ENCODE data around the gene DENND5A.
"Not testable (repeated sequence)": the region's sequence is repeated elsewhere in the genome, so short reads cannot be mapped to it uniquely, and the experiment has no call there.

Gene DENND5A

DNA sequence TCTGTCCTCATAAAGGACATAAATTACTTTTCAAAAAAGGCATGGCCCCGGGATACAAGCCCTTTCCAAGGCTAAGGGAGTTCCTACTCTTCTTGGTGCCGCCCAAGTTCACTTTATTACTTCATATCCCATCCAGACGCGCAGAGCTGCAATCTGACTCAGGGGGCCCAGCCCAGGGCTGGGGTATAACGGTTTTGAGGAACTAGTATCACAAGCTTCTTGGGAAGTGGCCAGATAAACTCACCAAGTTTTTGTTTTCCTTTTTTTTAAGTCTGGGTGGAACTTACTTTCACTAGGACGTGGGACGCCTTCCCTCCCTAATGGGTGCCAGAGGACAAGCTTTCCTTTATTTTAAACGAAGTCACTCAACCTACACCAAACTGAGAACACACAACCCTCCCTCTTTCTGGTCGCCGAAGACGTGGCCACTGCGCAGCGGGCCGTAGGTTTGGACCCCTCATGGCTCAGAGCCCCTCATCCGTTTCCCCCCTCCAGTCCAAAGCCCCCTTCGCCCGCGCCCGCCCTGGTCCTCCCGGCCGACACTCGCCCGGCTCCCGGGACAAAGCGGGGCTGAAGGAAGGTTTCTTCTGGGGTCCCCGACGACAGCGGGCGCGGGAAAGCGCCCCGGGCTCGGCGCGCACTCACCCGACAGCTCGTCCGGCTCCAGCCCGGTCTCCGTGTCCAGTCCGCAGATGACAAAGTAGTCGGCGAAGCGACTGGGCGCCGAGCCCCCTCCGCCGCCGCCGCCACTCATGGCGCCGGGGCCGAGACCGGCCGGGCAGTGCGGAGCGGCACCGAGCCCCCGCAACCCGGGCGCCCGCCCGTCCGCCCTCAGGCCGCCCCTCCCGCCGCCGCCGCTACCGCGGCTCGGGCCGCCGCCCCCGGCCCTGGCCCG is 587 bp downstream of the DENND5A start:
- FAIRE-seq, result no peak

DNA sequence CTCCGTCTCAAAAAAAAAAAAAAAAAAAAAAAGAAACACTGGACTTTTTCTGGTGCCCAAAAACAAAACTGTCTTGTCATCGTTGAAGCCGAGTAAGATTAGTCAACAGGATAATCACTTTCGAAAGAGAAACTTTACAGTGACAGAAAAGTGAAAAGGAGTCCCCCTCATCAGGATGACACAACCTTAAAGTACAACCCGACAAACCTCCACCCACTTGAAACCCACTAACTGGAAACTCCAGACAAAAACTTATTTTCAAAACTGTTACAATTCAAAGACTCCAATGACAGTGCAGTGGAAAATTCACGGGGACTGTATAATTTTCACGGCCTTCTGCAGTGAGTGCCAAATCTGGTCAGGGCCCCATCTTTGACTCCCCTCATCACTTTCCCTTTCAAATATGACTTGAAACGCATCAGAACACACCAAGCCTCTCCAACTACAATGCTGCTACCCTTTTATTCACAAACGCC is 1.3 kb downstream of the DENND5A start:
- FAIRE-seq, result no peak

DNA sequence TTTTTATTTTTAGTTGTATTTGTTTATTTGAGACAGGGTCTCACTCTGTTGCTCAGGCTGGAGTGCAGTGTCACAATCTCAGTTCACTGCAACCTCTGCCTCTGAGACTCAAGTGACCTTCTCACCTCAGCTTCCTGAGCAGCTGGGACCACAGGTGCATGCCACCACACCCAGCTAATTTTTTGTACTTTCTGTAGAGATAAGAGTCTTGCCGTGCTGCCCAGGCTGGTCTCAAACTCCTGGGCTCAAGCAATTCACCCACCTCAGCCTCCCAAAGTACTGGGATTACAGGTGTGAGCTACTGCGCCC is 4.4 kb downstream of the DENND5A start:
- not testable (repeated sequence) for FAIRE-seq

DNA sequence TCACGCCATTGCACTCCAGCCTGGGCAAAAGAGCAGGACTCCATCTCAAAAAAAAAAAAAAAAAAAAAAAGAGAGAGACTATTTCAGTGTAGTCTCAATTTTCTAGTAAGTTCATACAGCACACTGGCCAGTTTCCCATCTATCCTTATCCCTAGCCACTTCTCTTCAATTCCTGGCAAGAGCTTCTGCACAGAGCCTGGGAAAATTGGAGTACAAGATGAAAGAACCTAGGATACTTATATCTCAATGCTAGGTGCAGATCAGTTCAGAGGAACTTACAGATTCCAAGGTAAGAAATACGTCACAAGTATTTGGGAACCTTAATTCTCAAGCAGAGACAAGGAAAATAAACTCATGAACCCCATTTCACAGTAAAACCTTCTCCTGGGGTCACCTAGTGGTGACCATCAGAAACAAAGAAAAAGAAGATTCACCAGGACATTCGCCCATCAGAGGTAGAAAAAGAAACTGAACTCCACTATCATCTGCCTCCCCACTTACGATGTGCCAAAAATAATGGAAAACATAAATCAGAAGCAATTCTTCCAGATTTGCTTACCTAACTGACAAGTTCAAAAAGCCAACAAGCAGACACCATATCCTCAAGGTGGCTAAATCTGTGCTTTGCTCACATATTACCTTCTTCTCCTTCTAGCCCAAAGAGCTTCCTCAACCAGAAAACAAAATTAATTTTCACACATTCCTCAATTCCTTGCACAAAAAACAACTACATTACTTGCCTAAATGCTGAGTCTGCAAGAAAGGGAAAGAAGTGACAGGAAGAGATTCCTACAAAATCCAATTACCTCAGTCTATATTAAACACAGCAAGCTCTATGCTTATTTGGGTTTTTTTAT is 4.9 kb downstream of the DENND5A start:
- FAIRE-seq, result no peak

DNA sequence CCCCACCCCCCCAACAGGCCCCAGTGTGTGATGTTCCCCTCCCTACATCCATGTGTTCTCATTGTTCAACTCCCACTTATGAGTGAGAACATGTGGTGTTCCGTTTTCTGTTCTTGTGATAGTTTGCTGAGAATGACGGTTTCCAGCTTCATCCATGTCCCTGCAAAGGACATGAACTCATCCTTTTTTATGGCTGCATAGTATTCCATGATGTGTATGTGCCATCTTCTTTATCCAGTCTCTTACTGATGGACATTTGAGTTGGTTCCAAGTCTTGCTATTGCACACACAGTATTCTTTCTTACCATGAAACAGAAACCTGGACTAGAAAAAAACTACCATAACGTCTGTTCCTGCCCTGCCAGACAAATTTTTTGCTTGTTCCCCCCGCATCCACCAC is 6.9 kb downstream of the DENND5A start:
- FAIRE-seq, result not testable (repeated sequence)

DNA sequence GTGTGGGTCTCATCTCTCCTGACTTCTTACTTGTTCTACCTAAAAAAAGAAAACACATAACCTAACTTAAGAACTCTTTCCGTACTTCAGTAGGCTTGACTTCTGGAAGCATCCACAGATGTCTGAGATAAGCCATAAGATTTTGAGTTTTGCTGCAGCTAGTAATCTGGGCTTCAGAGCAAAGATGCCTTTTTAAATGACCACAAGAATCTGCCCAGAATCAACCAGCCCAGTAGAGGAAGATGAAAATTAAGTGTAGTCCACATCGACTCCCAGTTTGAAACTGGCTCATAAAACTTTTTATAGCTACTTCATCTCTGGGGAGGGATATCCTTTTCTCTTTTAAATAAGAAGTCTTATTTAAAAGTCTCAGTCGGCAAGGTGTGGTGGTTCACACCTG is 10.7 kb downstream of the DENND5A start:
- no peak for FAIRE-seq

DNA sequence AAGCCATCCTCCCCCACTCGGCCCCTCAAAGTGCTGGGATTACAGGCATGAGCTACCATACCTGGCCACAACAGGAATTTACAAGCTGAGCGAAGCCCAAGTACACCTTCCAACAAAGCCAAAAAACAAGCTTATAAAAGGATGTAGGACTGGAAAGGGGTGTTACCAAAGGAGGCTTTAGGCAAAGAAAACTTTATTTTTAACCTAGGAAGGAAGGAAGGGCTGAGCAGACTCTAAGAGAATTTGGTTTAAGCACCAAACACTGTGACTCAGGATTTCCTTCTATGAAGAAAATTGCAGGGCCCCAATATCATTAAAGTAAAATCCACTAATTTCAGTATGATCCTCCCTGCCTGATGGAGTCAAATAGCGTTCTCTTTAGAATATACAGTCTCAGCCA is 12.1 kb downstream of the DENND5A start:
- FAIRE-seq, result no peak

DNA sequence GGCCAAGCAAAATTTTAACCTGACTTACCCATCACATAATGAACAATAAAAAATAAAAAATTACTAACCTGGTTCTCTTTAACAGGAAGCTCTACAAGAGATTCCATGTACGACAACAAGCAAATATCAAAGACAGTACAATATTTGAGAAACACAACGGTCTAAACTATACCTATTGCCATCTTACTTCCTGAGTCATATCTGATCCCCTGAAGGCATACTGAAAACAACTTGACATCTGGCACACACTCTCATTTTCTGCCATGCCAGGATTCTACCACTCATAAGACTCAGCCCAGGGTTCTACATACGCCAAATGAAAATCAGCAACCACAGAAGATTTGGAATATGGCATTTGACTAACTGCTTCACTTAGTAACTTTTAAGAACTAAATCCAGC is 13.8 kb downstream of the DENND5A start:
- no peak for FAIRE-seq

DNA sequence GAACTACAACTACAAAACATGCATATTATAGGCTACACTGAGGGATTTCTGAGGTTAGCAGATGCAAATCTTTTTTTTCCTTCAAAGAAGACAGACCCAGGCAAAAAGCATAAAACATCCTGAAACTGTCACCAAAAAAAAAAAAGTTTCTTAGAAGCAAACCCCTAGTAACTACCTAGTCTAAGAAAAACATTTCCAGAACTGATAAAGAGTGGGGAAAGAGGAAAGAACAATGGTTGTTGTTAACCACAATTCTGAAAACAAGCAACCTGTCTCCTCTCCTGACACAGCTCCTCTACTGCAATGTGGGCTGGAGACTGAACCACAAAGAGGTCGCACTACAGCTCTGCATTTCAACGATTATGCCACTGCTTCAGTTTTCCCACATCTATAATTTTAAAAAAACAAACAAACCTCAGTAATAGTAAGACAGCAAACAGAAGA is 15.0 kb downstream of the DENND5A start:
- no peak for FAIRE-seq

DNA sequence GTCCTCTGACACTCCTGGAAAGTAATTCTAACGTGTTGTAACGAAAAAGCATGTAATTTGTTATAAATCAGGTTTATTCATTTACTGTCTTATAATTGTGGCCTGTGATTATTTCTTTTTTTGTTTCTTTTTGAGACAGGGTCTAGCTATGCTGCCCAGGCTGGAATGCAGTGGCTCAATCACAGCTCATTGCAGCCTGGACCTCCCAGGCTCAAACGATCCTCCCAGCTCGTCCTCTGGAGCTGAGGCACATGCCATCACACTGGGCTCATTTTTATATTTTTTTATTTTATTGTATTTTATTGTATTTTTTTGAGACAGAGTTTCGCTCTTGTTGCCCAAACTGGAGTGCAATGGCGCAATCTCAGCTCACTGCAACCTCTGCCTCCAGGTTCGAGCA is 15.9 kb downstream of the DENND5A start:
- FAIRE-seq, result no peak

DNA sequence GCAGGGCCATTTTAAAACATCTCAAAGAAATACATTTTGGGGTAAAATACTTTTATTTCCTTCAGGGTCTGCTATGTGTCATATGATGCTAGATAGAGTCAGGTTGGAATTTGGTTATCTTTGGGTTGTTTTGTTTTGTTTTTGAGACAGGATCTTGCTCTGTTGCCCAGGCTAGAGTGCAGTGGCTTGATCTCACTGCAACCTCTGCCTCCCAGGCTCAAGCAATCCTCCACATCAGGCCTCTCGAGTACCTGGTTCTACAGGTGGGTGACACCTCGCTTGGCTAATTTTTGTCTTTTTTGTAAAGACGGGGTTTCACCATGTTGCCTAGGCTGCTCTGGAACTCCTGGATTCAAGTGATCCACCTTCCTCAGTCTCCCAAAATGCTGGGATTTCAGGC is 17.3 kb downstream of the DENND5A start:
- no peak for FAIRE-seq

DNA sequence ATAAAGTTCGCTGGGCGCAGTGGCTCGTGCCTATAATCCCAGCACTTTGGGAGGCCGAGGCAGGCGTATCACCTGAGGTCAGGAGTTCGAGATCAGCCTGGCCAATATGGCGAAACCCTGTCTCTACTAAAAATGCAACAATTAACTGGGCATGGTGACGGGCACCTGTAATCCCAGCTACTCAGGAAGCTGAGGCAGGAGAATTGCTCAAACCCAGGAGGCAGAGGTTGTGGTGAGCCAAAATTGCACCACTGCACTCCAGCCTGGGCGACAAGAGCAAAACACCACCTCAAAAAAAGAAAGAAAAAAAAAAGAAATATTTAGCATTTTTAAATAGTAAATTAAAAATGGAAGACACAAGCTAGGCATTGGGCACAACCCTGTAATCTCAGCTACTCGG is 28.9 kb downstream of the DENND5A start:
- FAIRE-seq, result not testable (repeated sequence)

DNA sequence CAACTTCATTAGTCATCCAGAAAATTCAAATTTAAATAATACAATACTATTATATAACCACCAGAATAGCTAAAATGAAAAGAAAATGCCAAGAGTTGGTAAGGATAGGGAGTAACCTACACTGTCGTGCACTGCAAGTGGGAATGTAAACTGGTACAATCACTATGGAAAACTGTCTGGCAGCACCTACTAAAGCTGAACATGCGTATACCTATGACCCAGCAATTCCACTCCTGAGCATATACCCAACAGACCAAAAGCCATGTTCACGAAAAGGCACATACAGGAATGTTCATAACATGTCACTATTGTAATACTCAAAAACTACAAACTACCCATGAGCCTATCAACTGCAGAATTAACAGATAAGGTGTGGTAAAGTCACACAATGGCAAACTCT is 32.7 kb downstream of the DENND5A start:
- FAIRE-seq, result no peak

DNA sequence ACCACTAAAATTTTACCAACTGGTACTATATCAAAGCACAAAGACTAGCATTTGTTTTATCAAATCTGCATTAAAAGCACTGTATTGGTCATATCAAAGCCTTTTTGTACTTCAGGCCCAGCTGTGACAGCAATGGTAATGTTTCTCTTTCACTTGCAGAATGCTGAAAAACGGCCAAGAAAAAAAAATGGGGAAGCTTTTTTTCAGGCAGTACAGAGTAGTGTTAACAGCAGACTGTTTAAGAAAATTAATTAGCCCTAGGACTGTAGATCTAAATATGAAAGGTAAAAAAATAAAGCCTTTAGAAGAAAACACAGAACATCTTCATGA is 33.3 kb downstream of the DENND5A start:
- FAIRE-seq, result no peak

DNA sequence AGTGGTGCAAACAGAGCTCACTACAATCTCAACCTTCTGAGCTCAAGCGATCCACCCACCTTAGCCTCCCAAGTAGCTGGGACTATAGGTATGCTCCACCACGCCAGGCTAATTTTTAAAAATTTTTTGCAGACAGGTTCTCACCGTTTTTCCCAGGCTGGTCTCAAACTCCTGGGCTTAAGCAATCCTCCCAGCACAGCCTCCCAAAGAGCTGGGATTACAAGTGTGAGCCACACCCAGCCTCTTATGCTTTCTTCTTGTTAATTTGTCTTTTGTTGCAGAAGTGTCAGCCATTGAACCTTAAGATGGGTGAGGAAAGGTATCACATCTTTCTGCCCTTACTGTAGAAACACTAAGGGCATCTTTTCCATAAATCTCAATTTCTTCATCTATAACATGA is 34.9 kb downstream of the DENND5A start:
- FAIRE-seq, result no peak

DNA sequence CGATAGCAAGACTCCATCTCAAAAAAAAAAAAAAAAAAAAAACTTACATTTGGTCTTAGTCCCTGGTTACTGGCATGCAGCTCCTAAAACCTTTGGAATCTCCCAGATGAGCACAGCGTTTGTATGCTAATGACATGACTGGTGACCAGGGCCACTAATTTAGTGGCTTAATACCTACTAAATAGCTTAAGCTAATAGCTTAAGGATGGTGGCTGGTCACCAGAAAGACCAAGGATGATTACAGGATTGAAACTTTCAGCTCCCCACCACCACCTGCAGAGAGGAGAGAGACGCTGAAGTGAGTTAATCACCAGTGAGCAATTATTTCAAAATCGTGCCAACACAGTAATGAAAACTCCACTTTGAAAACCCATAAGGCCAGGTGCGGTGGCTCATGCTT is 37.1 kb downstream of the DENND5A start:
- FAIRE-seq, result no peak

DNA sequence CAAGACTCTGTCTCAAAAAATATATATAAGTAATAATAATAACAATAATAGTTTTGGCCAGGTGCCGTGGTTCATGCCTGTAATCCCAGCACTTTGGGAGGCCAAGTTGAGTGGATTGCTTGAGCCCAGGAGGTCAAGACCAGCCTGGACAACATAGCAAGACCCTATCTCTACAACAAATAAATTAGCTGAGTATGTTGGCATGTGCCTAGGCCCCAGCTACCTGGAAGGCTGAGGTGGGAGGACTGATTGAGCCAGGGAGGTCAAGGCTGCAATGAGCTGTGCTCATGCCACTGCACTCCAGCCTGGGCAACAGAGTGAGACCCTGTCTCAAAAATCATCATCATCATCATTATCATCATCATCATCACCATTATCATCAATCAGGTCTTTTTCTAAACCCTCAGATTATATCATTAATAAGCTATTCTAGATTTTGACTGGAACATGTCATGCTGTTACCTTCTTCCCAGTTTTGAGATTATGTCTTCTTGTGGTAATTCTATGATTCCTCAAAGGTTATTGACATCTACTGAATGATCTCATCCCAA is 39.3 kb downstream of the DENND5A start:
- FAIRE-seq, result no peak

DNA sequence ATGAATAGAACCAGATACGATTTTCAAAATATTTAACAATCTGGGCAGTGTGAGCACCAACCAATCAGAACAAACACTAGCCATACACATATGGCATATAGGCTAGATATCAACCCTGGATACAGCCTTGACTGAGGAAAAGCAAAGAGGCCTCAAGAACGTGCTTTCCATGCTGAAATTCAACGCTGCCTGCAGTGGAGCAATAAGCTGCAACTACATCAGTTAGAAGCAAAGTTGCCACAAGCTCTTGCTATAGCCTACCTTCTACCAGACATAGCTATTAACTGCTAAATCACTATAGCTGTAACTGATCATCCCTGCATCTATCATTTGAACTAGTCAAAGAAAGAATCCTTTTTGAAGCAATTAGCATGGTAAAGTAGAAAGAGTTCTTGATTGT is 42.5 kb downstream of the DENND5A start:
- FAIRE-seq, result no peak

DNA sequence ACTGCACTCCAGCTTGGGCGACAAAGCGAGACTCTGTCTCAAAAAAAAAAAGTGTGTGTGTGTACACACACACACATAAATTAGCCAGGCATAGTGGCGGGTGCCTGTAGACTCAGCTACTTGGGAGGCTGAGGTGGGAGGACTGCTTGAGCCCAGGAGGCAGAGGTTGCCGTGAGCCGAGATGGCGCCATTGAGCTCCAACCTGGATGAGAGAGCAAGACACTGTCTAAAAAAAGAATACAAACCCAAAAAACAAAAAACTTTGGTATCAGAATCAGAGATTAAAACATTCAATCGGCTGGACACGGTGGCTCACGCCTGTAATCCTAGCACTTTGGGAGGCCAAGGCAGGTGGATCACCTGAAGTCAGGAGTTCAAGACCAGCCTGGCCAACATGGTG is 44.3 kb downstream of the DENND5A start:
- FAIRE-seq, result not testable (repeated sequence)

DNA sequence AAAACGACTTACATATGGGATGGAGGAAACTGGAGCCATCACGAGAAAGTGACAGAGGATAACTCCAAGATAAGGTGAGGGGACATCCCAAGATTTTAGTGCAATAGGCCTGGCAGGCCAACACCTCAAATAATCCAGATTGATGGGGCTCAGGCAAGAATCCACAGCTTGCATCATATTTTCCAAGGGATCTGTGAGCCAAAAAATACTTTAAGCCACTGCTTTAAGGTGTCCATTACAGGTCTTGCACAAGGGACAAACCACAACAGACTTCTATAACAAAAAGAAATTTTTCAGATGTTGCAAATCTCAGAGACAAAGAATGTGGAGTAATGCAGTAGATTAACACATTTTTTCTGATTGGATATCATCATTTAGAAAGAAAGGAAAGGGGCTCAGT is 45.6 kb downstream of the DENND5A start:
- no peak for FAIRE-seq

DNA sequence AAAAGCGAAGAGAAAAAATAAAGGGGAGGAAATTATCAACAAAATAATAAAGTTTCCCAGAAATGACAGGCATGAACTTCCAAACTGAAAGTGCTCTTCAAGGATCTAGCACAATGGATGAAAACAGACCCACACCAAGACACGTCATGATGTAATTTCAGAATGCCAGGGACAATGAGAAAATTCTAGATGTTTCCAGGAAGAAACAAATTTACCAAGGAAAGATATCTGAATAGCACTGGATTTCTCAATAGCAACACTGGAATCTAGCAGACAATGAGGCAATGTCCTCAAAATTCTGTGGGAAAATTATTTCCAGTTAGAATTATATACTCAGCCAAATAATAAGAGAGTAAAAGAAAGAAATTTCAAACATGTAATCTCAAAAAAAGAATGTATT is 46.0 kb downstream of the DENND5A start:
- FAIRE-seq, result no peak

DNA sequence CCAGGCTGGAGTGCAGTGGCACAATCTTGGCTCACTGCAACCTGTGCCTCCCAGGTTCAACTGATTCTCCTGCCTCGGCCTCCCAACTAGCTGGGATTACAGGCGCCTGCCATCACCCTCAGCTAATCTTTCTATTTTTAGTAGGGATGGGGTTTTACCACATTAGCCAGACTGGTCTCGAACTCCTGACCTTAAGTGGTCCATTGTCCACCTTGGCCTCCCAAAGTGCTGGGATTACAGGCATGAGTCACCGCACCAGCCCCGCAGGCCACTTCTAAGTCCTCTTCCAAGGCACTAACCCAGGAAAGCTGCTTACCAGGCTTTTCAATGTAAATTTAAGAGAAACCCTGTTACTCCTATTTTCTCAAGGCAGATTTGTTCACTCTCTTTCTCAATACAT is 50.4 kb downstream of the DENND5A start:
- no peak for FAIRE-seq

DNA sequence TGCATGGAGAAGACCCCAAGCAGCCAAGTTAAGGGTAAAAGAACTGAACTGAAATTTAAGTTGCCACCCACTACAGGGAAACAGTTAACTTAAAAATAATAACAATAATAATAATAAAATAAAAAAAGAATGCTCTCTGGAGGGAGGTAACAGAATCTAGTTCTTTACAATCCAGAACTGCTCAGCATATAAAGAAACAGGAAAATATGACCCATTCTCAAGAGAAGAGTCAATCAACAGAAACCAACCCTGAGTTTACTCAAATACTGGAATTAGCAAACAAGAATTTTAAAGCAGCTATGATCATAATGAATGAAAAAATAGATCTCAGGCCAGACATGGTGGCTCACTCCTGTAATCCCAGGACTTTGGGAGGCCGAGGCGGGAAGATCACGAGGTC is 53.8 kb downstream of the DENND5A start:
- no peak for FAIRE-seq

DNA sequence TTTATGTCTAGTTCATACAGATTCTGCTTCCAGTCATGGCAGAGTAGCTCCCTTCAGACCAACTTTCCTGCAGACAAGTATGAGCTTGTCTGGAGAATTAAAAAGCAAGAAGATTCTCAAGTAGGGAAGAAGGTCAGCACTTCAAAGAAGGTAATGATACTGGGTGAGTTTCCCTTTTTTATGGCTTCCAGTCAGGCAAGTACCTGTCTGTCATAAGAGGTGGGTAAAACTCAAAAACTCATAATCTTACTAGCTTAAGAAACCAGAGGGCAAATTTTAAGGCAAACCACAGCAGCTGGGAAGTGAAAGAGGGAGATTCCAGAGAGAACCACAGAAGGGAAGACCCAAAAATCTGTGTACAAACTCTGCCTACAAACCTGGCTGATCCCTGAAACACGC is 54.2 kb downstream of the DENND5A start:
- no peak for FAIRE-seq

Measured in G401.6 (cell line).